Chondrocyte (in vitro differentiated cells): ENCODE measurements around the gene LGI4. TPM values are rescaled to one million over a fixed set of nuclear protein-coding genes. Genes with fewer than 3 reads are reported as not detected.

Experiments used
- DNase-seq: peaks from one replicate; pipeline ENCODE4 v3.0.0; 2021; ENCODE audit warnings: mixed read lengths, low spot score
- H3K27ac Mint-ChIP-seq: one replicate; pipeline ENCODE4 v1.8.0; 2021; ENCODE audit warnings: mild to moderate bottlenecking, moderate library complexity, mixed read lengths; ENCODE audit not compliant: unreplicated experiment
- H3K27me3 Mint-ChIP-seq: 2 replicates; pipeline ENCODE4 v1.8.0; 2021; ENCODE audit warnings: low read depth, mixed read lengths
- H3K36me3 Mint-ChIP-seq: 2 replicates; pipeline ENCODE4 v1.8.0; 2021; ENCODE audit warnings: low read depth, mixed read lengths
- H3K4me1 Mint-ChIP-seq: 2 replicates; pipeline ENCODE4 v1.8.0; 2021; ENCODE audit warnings: low read depth, mild to moderate bottlenecking, mixed read lengths
- H3K4me3 Mint-ChIP-seq: one replicate; pipeline ENCODE4 v1.8.0; 2021; ENCODE audit warnings: mild to moderate bottlenecking, moderate library complexity, mixed read lengths; ENCODE audit not compliant: unreplicated experiment
- H3K9me3 Mint-ChIP-seq: 2 replicates; pipeline ENCODE4 v1.8.0; 2021; ENCODE audit warnings: low read depth, mixed read lengths
- CTCF ChIP-seq: fragments of 200-600 bp; sonication (generic); IDR thresholded peaks from 2 replicates; pipeline ENCODE4 v1.5.0; 2021; ENCODE audit warnings: antibody characterized with exemption, mild to moderate bottlenecking, moderate library complexity
- total RNA-seq: library from RNA; stranded (reverse); gene quantifications from 3 replicates; pipeline ENCODE4 v1.2.1, GENCODE V29; 2021

The LGI4 gene
- total RNA-seq, 1 donor from 2014 or later, result 1.3 TPM

- Mint-ChIP-seq H3K36me3 (no peaks in the 10 kb centered on the region), H3K9me3 (no peaks in the 10 kb centered on the region), H3K4me1 (peaks cover 44% of the 10 kb centered on the region), H3K4me3 (no peak overlapping the region), H3K27me3 (no peaks in the 10 kb centered on the region), H3K27ac (peak overlapping the region; percentile 66)
- TF ChIP-seq CTCF, result no peak
- DNase-seq, result no peak
Observed at GRCh38 chr19:35149463-35149862, 14.6 kb upstream of the LGI4 start.

- peaks cover 6% of the 10 kb centered on the region for H3K27me3 Mint-ChIP-seq
- TF ChIP-seq CTCF, result no peak
- H3K4me1 Mint-ChIP-seq, result peaks cover 31% of the 10 kb centered on the region
- H3K27ac Mint-ChIP-seq, result no peak overlapping the region
- H3K9me3 Mint-ChIP-seq, result no peaks in the 10 kb centered on the region
- no peaks in the 10 kb centered on the region for H3K36me3 Mint-ChIP-seq
- H3K4me3 Mint-ChIP-seq, result no peak overlapping the region
- DNase-seq, result no peak
Observed at GRCh38 chr19:35146746-35147459, 12.0 kb upstream of the LGI4 start.

GRCh38 chr19:35144600-35145436, 10.0 kb upstream of the LGI4 start:
- no peak overlapping the region for H3K4me3 Mint-ChIP-seq
- H3K27me3 Mint-ChIP-seq, result peaks cover 14% of the 10 kb centered on the region
- H3K27ac Mint-ChIP-seq, result no peak overlapping the region
- no peak for DNase-seq
- peaks cover 42% of the 10 kb centered on the region for H3K4me1 Mint-ChIP-seq
- no peaks in the 10 kb centered on the region for H3K9me3 Mint-ChIP-seq
- H3K36me3 Mint-ChIP-seq, result no peaks in the 10 kb centered on the region
- no peak for TF ChIP-seq CTCF

- no peaks in the 10 kb centered on the region for H3K9me3 Mint-ChIP-seq
- no peak overlapping the region for H3K27ac Mint-ChIP-seq
- H3K4me1 Mint-ChIP-seq, result peaks cover 42% of the 10 kb centered on the region
- DNase-seq, result no peak
- H3K36me3 Mint-ChIP-seq, result no peaks in the 10 kb centered on the region
- no peak for TF ChIP-seq CTCF
- peaks cover 14% of the 10 kb centered on the region for H3K27me3 Mint-ChIP-seq
- no peak overlapping the region for H3K4me3 Mint-ChIP-seq
Observed at GRCh38 chr19:35144259-35144599, 9.4 kb upstream of the LGI4 start.

- Mint-ChIP-seq H3K4me3 (no peak overlapping the region), H3K9me3 (no peaks in the 10 kb centered on the region), H3K4me1 (peaks cover 43% of the 10 kb centered on the region)
Observed at GRCh38 chr19:35143818-35144217, 9.0 kb upstream of the LGI4 start.

More at GRCh38 chr19:35143818-35144217, 9.0 kb upstream of the LGI4 start:
- H3K27ac Mint-ChIP-seq, result no peak overlapping the region
- no peak for TF ChIP-seq CTCF
- no peak for DNase-seq
- no peaks in the 10 kb centered on the region for H3K36me3 Mint-ChIP-seq
- H3K27me3 Mint-ChIP-seq, result peaks cover 14% of the 10 kb centered on the region
